GM23248 (cell line): ENCODE data around the gene NRG3.

ENCODE experiments used
- EZH2 ChIP-seq: fragments of 200-600 bp; sonication (generic); IDR thresholded peaks from 2 replicates; pipeline ENCODE4 v1.6.1; 2018; ENCODE audit warnings: antibody characterized with exemption, mild to moderate bottlenecking; ENCODE audit not compliant: insufficient read depth, poor library complexity, severe bottlenecking
- EZH2phosphoT487 ChIP-seq: fragments of 200-600 bp; sonication (generic); IDR thresholded peaks from 2 replicates; pipeline ENCODE4 v1.6.1; 2018; ENCODE audit warnings: antibody characterized with exemption, moderate library complexity, mild to moderate bottlenecking, low read depth; ENCODE audit not compliant: insufficient read depth

GRCh38 chr10:82847242-82847641 lies 972.2 kb downstream of the NRG3 start:
- TF ChIP-seq EZH2 (no peak), EZH2phosphoT487 (no peak)
